Karpas-422 (cell line): ENCODE results near the gene IER2. TPM values are rescaled to one million over a fixed set of nuclear protein-coding genes. Genes with fewer than 3 reads are reported as not detected.

Source experiments
- total RNA-seq: library from RNA; depleted of rRNA; stranded (reverse); fragments of >200 nt; shearing (Covaris generic); gene quantifications from 2 replicates; pipeline ENCODE4 v1.2.3, GENCODE V29; 2014; ENCODE audit warnings: low replicate concordance; rRNA removed

Gene IER2
- total RNA-seq, 1 experiment from 2014 or later = 7.3 TPM

Other genes with a start within 250 kb of the IER2 start
- 0.22 and 2.5 TPM in 2 replicates for gene SYCE2, start 231.1 kb upstream of the IER2 start, total RNA-seq
- 59.7 and 92.6 TPM in 2 replicates for gene FARSA, start 216.7 kb upstream of the IER2 start, total RNA-seq
- gene CALR, start 211.8 kb upstream of the IER2 start, total RNA-seq = 547 and 681 TPM in 2 replicates
- gene RAD23A, start 204.5 kb upstream of the IER2 start, total RNA-seq = 130 and 144 TPM in 2 replicates
- gene GADD45GIP1, start 193.2 kb upstream of the IER2 start, total RNA-seq = 23.2 and 66.6 TPM in 2 replicates
- gene DAND5, start 180.8 kb upstream of the IER2 start, total RNA-seq = 0.52 TPM in 1 of 2 replicates, not detected in the other
- gene NFIX, start 154.9 kb upstream of the IER2 start, total RNA-seq = 0.04 and 0.18 TPM in 2 replicates
- 99.1 and 285 TPM in 2 replicates for gene LYL1, start 47.6 kb upstream of the IER2 start, total RNA-seq
- 35.9 and 69.7 TPM in 2 replicates for gene TRMT1, start 33.7 kb upstream of the IER2 start, total RNA-seq
- 28.0 and 76.4 TPM in 2 replicates for gene NACC1, start 32.1 kb upstream of the IER2 start, total RNA-seq
- gene STX10, start within 50 bp of the IER2 start, total RNA-seq = 47.0 and 103 TPM in 2 replicates